Endothelial cell of umbilical vein (primary cell): ENCODE measurements around the gene LRRK2. TPM values are rescaled to one million over a fixed set of nuclear protein-coding genes. Genes with fewer than 3 reads are reported as not detected.
"Not testable (repeated sequence)": the region's sequence is repeated elsewhere in the genome, so short reads cannot be mapped to it uniquely, and the experiment has no call there.

ENCODE experiments used
- BruUV-seq: library from RNA; stranded (reverse); fragments of 400-500 nt; replicated peaks from 2 replicates; lab custom pipeline; 2021; lab: Mats Ljungman, UMichigan
- CTCF ChIA-PET: fragments of 300-600, 350-600 bp; sonication (Branson Sonifier 250); formaldehyde crosslinking; loops from one replicate; lab custom pipeline; 2021; ENCODE audit warnings: antibody characterized with exemption, inconsistent platforms; lab: Charles Lee
- POLR2A ChIA-PET: fragments of 300-600, 350-600 bp; sonication (Branson Sonifier 250); formaldehyde crosslinking; loops from one replicate; lab custom pipeline; 2021; ENCODE audit warnings: antibody characterized with exemption, inconsistent platforms; lab: Charles Lee
- DNase-seq: peaks from one replicate; pipeline ENCODE4 v3.0.0-alpha.2; 2011; ENCODE audit warnings: low read depth, low spot score
- FAIRE-seq: peaks from 2 replicates; lab custom pipeline; 2011; peaks lifted over from hg19 to GRCh38; lab: Jason Lieb, UNC
- H2AFZ ChIP-seq: 2 replicates; pipeline ENCODE4 v1.6.0; 2012; ENCODE audit warnings: low read depth, low read length, control low read depth, inconsistent platforms
- H3K27ac ChIP-seq: 2 replicates; pipeline ENCODE4 v1.5.1; 2011; ENCODE audit warnings: low read depth, mild to moderate bottlenecking, control low read depth, low read length, moderate library complexity; ENCODE audit not compliant: insufficient read depth
- H3K27me3 ChIP-seq, 2 experiments: 2 replicates each; pipeline versions ENCODE4 v1.6.0 to v1.6.1; 2011; ENCODE audit warnings: low read length in 2 of 2, mixed read lengths in 1 of 2; ENCODE audit not compliant: control insufficient read depth in 2 of 2, insufficient read depth in 2 of 2
- H3K36me3 ChIP-seq, 2 experiments: 2 replicates in 1 of 2; 3 replicates in 1 of 2; pipeline ENCODE4 v1.5.1; 2011; ENCODE audit warnings: low read length in 2 of 2, mild to moderate bottlenecking in 1 of 2, moderate library complexity in 1 of 2; ENCODE audit not compliant: control insufficient read depth in 2 of 2, insufficient read depth in 2 of 2; ENCODE audit errors: extremely low read depth in 1 of 2
- H3K4me1 ChIP-seq: 3 replicates; pipeline ENCODE4 v1.5.1; 2011; ENCODE audit warnings: mild to moderate bottlenecking, low read length; ENCODE audit not compliant: control insufficient read depth, insufficient read depth; ENCODE audit errors: extremely low read depth
- H3K4me2 ChIP-seq: 2 replicates; pipeline ENCODE4 v1.6.1; 2011; ENCODE audit warnings: low read length, control low read depth, mixed read lengths; ENCODE audit not compliant: insufficient read depth
- H3K4me3 ChIP-seq, 3 experiments: fragments of 200-600 bp in 1 of 3; sonication (generic), shearing (Covaris generic) in 1 of 3; replicated peaks in 1 of 3; 2 replicates each; pipeline ENCODE4 v1.5.1; 2011 to 2016; ENCODE audit warnings: control low read depth in 3 of 3, low read length in 3 of 3, mild to moderate bottlenecking in 2 of 3, inconsistent platforms in 1 of 3, low read depth in 1 of 3, moderate library complexity in 1 of 3; ENCODE audit not compliant: insufficient read depth in 1 of 3
- H3K79me2 ChIP-seq: 2 replicates; pipeline ENCODE4 v1.6.0; 2012; ENCODE audit warnings: low read length, inconsistent platforms; ENCODE audit not compliant: control insufficient read depth, insufficient read depth
- H3K9ac ChIP-seq: replicated peaks from 2 replicates; pipeline ENCODE3; 2011; ENCODE audit warnings: low read length, control low read depth; ENCODE audit not compliant: insufficient read depth; ENCODE audit errors: extremely low read depth
- H3K9me1 ChIP-seq: replicated peaks from 3 replicates; pipeline ENCODE4 v1.6.0; 2011; ENCODE audit warnings: mild to moderate bottlenecking, low read length; ENCODE audit not compliant: control insufficient read depth, insufficient read depth; ENCODE audit errors: extremely low read depth
- H3K9me3 ChIP-seq: replicated peaks from 2 replicates; pipeline ENCODE4 v1.5.1; 2012; ENCODE audit warnings: low read length, inconsistent platforms; ENCODE audit not compliant: control insufficient read depth, insufficient read depth
- H4K20me1 ChIP-seq: replicated peaks from 2 replicates; pipeline ENCODE3; 2011; ENCODE audit warnings: mild to moderate bottlenecking, low read length; ENCODE audit not compliant: control insufficient read depth, insufficient read depth; ENCODE audit errors: extremely low read depth
- EZH2 ChIP-seq: IDR thresholded peaks from 2 replicates; pipeline ENCODE4 v1.6.1; 2012; ENCODE audit warnings: borderline replicate concordance, low read depth, mild to moderate bottlenecking, moderate library complexity, low read length, inconsistent platforms; ENCODE audit not compliant: severe bottlenecking
- JUN ChIP-seq: IDR thresholded peaks from 2 replicates; pipeline ENCODE4 v1.6.1; 2011; ENCODE audit warnings: borderline replicate concordance, low read depth; ENCODE audit not compliant: insufficient read length, insufficient read depth
- MAX ChIP-seq: IDR thresholded peaks from 2 replicates; pipeline ENCODE4 v1.6.1; 2011; ENCODE audit not compliant: insufficient read depth, insufficient read length
- POLR2A ChIP-seq: IDR thresholded peaks from 2 replicates; pipeline ENCODE4 v1.6.1; 2012; ENCODE audit warnings: low read depth, mild to moderate bottlenecking, control low read depth, low read length
- POLR2AphosphoS5 ChIP-seq: IDR thresholded peaks from 2 replicates; pipeline ENCODE4 v1.6.1; 2012; ENCODE audit warnings: low read depth, mild to moderate bottlenecking, control low read depth, low read length, moderate library complexity; ENCODE audit not compliant: insufficient read depth
- dilution Hi-C: fragments of 300-500 bp; cut with MboI; formaldehyde crosslinking; loops from one replicate; pipeline ENCODE4 v1.15.0; 2019; ENCODE audit warnings: low sequenced_read_pairs; ENCODE audit not compliant: extremely low pct_ligation_motif_present
- intact Hi-C: fragments of 100-400 bp; cut with micrococcal nuclease; formaldehyde crosslinking; loops from one replicate; pipeline ENCODE4 v1.10.0; 2022
- polyA plus RNA-seq, 4 experiments: library from polyadenylated mRNA; depleted of rRNA in 3 of 4; stranded (reverse) in 3 of 4; unstranded in 1 of 4; fragments of >200 nt; gene quantifications; 2 replicates each; pipeline versions ENCODE4 v1.2.1 to v1.2.3, GENCODE V29; 2011 to 2012; ENCODE audit warnings: missing spikeins in 1 of 4
- total RNA-seq: library from RNA; stranded (reverse); gene quantifications from 2 replicates; pipeline ENCODE4 v1.2.3, GENCODE V29; 2021

The LRRK2 gene
- total and polyA plus RNA-seq, 2 donors (not counting 3 experiments of a cell fraction or from before 2014, with no cell fraction given): 0.26 to 2.2 TPM

GRCh38 chr12:40248034-40248433, 23.2 kb downstream of the LRRK2 start:
- Histone ChIP-seq H3K4me2 (no peak overlapping the region), H3K9ac (no peak overlapping the region), H3K36me3 (no peaks in the 10 kb centered on the region), H3K79me2 (no peaks in the 10 kb centered on the region), H3K4me1 (no peaks in the 10 kb centered on the region), H4K20me1 (no peaks in the 10 kb centered on the region), H3K9me1 (no peaks in the 10 kb centered on the region), H2AFZ (no peak overlapping the region), H3K9me3 (no peaks in the 10 kb centered on the region), H3K27ac (no peak overlapping the region), H3K27me3 (no peaks in the 10 kb centered on the region), H3K4me3 (no peak overlapping the region)
- no peak for TF ChIP-seq POLR2A
- CTCF ChIA-PET: interaction anchor here (1.1 to 2.0 kb wide), 2 partner anchors 9 to 15 kb away, joined by 3 to 6 read pairs; no protein-coding TSS in a partner anchor
- POLR2A ChIA-PET: no interaction called here
- intact Hi-C loops: no loop called here
- dilution Hi-C loops: no loop called here
- FAIRE-seq (no peak), DNase-seq (no peak)
- no TSS peak for BruUV-seq

GRCh38 chr12:40248585-40249297, 23.9 kb downstream of the LRRK2 start:
- Histone ChIP-seq H3K79me2 (no peaks in the 10 kb centered on the region), H3K9ac (no peak overlapping the region), H3K4me1 (no peaks in the 10 kb centered on the region), H3K4me3 (no peak overlapping the region), H3K4me2 (no peak overlapping the region), H2AFZ (no peak overlapping the region), H3K9me1 (no peaks in the 10 kb centered on the region), H3K27ac (no peak overlapping the region), H3K36me3 (no peaks in the 10 kb centered on the region), H4K20me1 (no peaks in the 10 kb centered on the region), H3K27me3 (no peaks in the 10 kb centered on the region), H3K9me3 (no peaks in the 10 kb centered on the region)
- dilution Hi-C loops (no loop called here), intact Hi-C loops (no loop called here)
- no peak for TF ChIP-seq EZH2
- TF ChIP-seq JUN: no peak
- TF ChIP-seq MAX: no peak
- TF ChIP-seq POLR2AphosphoS5: no peak
- ChIA-PET CTCF (interaction anchor here (1.1 to 2.0 kb wide), 4 partner anchors 9 to 25 kb away, joined by 3 to 6 read pairs (median 4); no protein-coding TSS in a partner anchor), POLR2A (no interaction called here)
- FAIRE-seq (no peak), DNase-seq (no peak)
- no TSS peak for BruUV-seq

- dilution Hi-C loops, intact Hi-C loops, H3K27me3 ChIP-seq, DNase-seq, H3K4me3 ChIP-seq, H3K9ac ChIP-seq, H4K20me1 ChIP-seq, H3K27ac ChIP-seq, H3K79me2 ChIP-seq, H3K9me1 ChIP-seq, FAIRE-seq, H3K4me1 ChIP-seq, BruUV-seq, H3K36me3 ChIP-seq, POLR2A ChIA-PET, H2AFZ ChIP-seq, H3K9me3 ChIP-seq, H3K4me2 ChIP-seq: not testable (repeated sequence)
- CTCF ChIA-PET: interaction anchor here (1.8 kb wide), 1 partner anchor 11 kb away, joined by 4 read pairs; no protein-coding TSS in a partner anchor
Measured at GRCh38 chr12:40250652-40251051, 25.9 kb downstream of the LRRK2 start.
